SW480 (cell line): Measurements from ENCODE around the gene ATAD1.
A peak's percentile ranks its signal among the peaks of the same experiment; 100 is the strongest.
"Not testable (repeated sequence)": the region's sequence is repeated elsewhere in the genome, so short reads cannot be mapped to it uniquely, and the experiment has no call there.

Experiments used
- DNase-seq: peaks from one replicate; pipeline ENCODE4 v3.0.0-alpha.2; 2016; ENCODE audit warnings: low spot score

The ATAD1 gene

GRCh38 chr10:87846023-87846422 is 28.0 kb upstream of the ATAD1 start:
- no peak for DNase-seq

- DNase-seq = no peak
Observed at GRCh38 chr10:87845624-87845998, 27.6 kb upstream of the ATAD1 start.

DNA sequence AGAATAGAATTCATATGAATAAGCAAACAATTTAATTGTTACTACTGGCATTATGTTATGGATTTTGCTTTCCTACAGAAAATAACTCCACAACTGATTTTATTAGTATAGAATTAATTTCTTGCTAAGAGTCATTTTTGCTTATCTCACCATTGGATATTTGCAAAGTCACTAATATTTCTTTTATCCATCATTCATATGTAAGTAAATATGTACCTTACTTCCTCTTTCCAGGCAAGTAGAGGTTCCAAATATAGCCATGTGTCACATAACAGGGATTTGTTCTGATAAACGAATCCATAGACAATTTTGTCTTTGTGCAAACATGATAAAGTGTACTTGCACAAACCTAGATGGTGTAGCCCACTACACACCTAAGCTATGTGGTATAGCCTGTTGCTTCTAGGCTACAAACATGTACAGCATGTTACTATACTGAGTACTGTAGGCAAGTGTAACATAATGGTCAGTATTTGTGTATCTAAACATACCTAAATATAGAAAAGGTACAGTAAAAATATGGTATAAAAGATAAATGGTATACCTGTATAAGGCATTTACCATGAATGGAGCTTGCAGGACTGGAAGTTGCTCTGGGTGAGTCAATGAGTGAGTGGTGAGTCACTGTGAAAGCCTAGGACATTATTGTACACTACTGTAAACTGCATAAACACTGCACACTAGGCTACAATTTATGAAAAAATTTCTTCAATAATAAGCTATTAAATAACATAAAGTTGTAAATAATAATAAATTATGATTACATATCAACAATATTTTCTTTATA is 27.0 kb upstream of the ATAD1 start:
- DNase-seq = no peak

DNA sequence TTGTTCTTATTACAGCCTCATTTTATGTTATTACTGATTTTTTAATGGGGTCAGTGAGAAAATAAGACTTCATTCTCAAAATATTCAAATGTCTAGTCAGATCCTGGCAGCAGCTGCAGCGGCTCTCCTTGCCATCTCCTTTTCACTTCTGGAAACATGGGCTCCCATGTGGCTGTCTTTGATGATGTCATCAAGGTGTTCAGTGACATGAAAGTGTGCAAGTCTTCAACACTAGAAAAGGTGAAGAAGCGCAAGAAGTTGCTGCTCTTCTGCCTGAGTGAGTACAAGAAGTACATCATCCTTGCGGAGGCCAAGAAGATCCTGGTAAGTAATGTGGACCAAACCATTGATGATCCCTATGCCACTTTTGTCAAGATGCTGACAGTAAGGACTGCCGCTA is 25.7 kb upstream of the ATAD1 start:
- DNase-seq = no peak

DNA sequence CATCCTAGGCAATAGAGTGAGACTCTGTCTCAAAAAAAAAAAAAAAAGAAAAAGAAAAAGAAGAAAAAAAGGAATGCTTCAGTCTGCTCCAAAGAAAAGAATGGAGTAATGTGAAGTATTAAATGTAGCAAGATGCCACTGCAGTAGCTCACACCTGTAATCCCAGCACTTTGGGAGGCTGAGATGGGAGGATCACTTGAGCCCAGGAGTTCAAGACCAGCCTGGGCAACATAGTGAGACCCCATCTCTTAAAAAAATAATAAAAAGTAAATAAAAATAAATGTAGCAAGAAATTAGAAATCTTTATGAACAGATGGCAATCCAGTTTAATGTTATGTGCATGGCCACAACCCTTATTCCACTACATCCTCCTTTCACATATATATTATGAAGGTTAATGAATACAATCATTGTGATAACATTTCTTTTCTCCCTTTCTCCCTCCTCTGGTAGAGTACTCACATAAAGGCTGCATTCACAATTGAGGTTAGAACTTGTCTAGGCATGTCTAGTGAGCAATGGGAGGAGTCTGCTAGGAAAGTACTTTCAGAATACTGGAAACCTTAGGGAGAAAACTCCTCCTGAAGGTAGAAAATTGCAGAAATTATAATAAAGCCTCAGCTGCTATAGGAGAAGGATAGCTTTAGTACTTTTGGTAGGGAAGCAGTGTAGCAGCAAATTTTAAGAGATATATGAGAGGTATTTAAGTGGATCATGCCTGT is 24.9 kb upstream of the ATAD1 start:
- peak; percentile 43 for DNase-seq

- DNase-seq = peak; percentile 46
Observed at GRCh38 chr10:87842220-87842641, 24.2 kb upstream of the ATAD1 start.

DNA sequence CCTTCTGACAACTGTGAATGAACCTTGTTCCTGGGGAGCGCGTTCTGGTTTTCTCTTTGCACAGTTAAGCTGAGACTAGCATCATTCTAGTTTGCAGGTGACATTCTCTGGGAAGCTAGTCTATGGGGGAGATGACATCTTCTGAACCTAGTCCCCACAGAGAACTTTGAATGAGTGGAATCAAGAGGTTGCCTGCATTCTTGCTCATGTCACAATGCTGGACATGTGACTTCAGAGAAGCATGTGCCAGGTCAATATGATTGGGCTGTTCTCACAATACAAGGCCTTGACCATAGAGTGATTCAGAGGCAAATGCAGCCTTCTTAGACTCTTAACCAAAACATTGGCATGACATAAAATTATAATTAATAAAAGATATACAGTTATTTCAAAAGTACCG is 23.2 kb upstream of the ATAD1 start:
- no peak for DNase-seq

DNA sequence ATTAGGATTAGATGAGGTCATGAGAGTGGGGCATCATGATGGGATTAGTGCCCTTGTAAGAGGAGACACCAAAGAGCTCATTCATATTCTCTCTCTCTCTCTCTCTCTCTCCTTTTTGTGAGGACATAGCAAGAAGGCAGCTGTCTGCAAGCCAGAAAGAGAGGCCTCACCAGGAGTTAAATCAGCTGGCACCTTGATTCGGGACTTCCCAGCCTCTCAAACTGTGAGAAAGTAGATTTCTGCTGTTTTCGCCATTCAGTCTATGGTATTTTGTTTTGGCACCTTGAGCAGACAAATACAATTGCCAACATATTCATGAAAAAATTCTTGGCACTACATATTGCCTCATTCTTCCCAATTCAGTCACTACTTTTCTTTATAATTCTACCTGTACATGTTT is 20.6 kb upstream of the ATAD1 start:
- no peak for DNase-seq

- DNase-seq = no peak
Observed at GRCh38 chr10:87837445-87837844, 19.4 kb upstream of the ATAD1 start.

- no peak for DNase-seq
Observed at GRCh38 chr10:87836098-87836497, 18.1 kb upstream of the ATAD1 start.

DNA sequence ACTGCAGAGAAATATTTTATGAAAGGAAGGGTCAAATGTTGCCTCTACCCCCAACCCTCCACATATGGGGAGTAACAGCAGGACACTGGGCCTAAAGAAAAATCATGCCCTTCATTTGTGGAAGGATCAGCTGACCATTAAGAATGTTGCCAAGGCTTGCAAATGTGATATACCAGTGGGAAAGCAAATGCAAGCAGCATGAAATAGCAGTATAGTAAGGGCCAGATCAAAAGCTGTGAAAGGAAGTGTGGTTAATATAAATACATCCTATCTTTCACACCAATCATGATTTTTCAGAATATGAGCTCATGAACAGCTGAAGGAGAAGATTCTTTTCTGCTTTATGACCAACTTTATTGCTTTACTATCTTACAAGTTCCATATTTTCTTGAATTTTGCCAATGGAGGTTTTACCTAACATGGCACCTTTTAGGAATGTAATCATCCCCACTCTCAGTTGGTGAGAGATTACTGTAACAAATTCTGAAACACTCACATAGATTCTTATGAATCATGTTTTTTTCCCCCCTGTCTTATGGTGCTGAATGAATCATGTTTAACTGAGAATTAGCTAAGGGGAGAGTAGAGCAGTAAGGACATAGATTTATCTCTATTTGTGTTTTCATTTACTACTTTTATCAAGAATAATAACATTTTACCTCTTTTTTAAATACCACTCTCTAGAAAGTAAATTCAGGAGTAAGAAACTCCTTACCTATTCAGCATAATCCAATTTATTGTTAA is 12.1 kb upstream of the ATAD1 start:
- no peak for DNase-seq

DNA sequence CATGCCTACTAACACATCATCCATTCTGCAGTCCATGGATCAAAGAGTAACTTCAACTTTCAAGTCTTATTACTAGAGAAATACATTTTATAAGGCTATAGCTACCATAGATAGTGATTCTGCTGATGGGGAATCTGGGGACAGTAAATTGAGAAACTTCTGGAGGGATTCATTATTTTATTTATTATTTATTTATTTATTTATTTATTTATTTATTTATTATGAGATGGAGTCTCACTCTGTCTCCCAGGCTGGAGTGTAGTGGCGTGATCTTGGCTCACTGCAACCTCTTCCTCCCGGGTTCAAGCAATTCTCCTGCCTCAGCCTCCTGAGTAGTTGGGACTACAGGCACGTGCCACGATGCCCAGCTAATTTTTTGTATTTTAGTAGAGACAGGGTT is 11.0 kb upstream of the ATAD1 start:
- not testable (repeated sequence) for DNase-seq

DNA sequence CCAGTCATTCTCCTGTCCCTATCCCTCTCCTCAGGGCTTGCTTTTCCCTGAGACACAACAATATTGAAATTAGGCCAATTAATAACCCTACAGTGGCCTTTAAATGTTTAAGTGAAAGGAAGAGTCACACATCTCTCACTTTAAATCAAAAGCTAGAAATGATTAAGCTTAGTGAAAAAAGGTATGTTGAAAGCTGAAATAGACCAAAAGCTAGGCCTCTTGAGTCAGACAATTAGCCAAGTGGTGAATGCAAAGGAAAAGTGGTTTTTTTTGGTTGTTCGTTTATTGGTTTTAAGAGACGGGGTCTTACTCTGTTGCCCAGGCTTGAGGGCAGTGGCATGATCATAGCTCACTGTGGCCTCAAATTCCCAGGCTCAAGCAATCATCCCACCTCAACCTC is 9.7 kb upstream of the ATAD1 start:
- DNase-seq = no peak

GRCh38 chr10:87826653-87827052 is 8.6 kb upstream of the ATAD1 start:
- no peak for DNase-seq

- no peak for DNase-seq
Observed at GRCh38 chr10:87819289-87819585, 1.2 kb upstream of the ATAD1 start.

GRCh38 chr10:87818505-87819288 is 671 bp upstream of the ATAD1 start:
- DNase-seq = peak; percentile 46

DNA sequence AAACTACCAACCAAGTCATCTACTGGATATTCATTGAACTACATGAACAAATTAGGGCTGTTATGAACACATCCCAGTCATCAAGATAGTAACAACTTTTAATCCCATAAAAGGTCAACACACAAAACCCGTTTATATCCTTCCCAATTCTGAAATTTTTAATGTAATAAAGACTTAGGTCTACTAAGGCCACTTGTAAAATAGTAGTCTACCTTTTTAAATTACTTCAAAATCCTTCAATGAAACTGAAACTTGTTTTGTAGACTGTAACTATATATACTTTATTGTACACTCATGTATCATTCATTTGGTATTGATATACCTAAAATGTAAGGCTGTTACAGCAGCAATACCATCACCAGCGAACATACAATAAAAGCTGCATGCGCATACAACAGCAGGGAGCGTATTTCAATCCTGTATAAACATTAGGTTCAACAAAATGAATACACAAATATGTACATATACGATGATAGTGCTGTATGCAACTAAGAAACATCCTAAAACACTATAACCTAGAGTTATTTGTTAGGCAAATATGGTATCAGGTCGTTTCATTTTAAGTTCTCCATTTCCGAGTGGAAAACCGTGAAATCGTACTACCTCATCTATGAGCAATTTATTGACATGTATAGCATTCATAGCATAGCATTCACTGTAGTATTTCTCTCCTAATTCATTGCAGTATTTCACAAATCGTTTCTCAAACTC is 973 bp downstream of the ATAD1 start:
- DNase-seq = peak; percentile 13

DNA sequence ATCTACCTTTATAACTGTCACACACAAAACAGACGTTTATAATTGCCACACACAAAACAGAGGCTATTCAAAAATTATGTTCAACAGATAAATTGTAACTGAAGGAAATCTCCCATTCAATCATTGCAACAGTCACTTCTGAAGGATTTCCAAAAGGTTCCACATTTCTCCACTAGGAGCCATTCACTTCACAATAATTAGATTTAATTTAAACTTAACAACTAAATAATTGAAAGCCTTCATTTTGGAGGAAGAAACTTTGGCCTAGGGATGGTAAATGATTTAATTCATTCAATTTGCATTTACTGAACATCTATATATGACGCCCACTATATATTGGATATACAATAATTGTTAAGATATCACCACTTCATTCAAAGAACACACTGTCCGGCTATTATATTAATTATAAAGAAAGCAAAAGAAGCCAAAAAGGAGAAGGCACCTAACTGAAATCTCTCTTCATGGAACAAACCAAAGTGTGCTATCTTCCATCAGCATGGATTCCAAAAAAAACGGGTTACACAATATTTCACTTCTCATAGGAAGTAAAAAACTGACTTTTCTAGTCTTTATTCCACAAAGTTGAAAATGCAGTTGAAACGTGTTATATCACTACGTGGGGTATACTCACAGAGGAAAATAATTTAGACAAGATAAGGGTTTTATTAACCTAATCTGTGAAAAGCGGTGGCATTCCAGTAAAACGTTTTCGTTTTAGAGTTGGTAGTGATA is 1.7 kb downstream of the ATAD1 start:
- DNase-seq = no peak

DNA sequence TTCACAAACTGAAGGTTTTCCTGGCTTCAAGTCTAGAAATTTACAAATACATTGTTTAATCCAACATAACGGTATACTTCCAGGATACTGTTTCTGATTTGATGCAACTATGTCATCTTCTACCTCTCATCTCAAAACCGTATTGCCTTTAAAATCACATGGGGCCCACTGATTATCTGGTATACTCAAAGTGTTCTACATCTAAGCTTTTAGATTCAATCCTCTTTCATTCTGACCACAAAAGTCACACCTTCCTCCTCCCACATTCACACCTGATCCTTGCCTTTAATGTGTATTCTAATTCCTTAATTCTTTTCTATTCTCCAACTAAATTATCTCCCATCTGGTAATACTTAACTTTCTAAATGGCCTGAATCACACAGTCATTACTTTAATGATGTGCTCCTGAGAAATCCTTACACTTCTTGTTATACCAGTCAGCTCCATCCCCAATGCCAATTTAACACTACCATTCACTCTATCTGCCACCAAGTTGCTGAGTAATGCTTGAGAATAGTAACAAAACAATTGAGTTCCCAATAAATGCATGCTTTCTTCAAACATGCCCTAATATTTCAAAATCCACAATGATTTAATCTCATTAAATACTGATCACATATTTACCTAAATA is 13.0 kb downstream of the ATAD1 start:
- DNase-seq = no peak

DNA sequence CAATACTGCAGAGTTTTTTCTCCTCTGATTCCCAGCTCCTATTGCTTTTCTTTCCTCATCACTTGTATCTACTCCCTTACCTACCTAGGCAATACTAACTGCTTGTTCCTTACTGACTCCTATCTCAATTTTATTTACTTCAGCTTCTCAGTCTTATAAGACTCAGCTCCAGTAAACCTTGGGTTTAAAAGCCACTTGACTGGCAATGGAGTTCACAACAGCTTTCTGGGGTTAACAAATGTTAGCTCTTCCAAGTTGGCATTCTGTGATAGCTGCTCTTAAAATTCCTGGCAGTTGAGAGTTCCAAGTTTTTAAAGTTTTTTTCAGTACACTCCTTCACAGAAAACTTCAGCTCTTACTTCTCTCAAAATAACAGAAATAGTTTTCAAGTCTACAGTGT is 14.2 kb downstream of the ATAD1 start:
- DNase-seq = no peak

DNA sequence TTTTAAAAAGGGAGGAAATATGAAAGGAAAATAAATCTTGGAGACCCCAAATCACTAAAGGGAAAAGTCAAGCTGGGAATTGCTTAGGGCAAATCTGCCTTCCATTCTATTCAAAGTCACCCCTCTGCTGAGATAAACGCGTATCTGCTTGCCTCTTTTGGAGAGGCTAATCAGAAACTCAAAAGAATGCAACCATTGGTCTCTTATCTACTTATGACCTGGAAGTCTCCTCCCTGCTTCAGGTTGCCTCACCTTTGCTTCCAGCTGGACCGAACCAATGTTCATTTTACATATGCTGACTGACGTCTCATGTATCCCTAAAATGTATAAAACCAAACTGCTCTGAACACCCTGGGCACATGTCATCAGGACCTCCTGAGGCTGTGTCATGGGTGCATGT is 14.7 kb downstream of the ATAD1 start:
- no peak for DNase-seq
